ENCODE results near the gene GTF2I. TPM values are rescaled to one million over a fixed set of nuclear protein-coding genes. Genes with fewer than 3 reads are reported as not detected.

Gene GTF2I
- total and polyA plus RNA-seq, 2 donors (not counting 3 experiments of a cell fraction or from before 2014, with no cell fraction given), result 47.6 to 242 TPM

DNA sequence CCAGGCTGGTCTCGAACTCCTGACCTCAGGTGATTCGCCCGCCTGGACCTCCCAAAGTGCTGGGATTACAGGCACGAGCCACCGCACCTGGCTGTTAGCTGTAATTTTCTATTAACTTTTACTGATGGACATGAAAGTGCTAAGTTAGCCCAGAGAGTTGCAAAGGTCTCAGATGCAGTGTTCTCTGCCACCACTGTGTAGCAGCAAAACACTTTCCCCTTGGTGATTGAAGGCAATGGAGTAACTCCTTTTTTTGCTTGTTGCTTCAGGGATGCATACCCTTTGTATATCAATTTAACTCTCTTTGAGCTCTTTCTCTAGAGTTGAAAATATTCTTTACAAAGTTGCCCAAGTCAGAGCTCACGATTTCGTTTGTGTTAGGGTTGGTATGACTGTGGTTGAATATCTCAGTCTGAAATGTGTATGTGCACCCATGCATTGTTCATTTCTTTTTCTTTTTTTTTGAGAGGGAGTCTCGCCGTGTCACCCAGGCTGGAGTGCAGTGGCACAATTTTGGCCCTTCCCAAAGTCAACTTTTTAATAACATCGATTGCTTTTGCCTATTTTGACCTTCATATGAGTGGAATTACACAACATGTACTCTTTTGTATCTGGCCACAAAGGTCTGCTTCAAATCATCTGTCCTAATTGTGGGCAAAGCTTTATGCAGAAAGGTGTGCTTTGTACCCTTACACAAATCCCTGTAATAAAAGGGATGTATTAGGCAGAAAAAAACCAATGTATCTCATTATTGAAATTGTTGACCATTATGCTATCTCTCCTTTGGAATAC lies 52.6 kb downstream of the GTF2I start:
- Histone ChIP-seq H3K4me2 (ENCODE audit: insufficient read depth, low read length) (no peak overlapping the region), H3K4me3 (replicated peaks in 1 of 3; ENCODE audit: insufficient read depth in 1 of 3, low read depth in 1 of 3, low read length in 3 of 3) (no peak overlapping the region), H3K36me3 (ENCODE audit: control insufficient read depth in 2 of 2, extremely low read depth in 1 of 2, insufficient read depth in 2 of 2, low read length in 2 of 2) (peaks cover 11 to 20% of the 10 kb centered on the region in 2 experiments), H3K9ac (replicated peaks; ENCODE audit: extremely low read depth, insufficient read depth, low read length) (no peak overlapping the region), H3K79me2 (ENCODE audit: control insufficient read depth, insufficient read depth, low read length) (peaks cover under 1% of the 10 kb centered on the region), H3K4me1 (ENCODE audit: control insufficient read depth, extremely low read depth, insufficient read depth, low read length) (no peaks in the 10 kb centered on the region), H3K9me3 (replicated peaks; ENCODE audit: control insufficient read depth, insufficient read depth, low read length) (no peaks in the 10 kb centered on the region), H3K27ac (ENCODE audit: insufficient read depth, low read depth, low read length) (no peak overlapping the region), H2AFZ (ENCODE audit: low read depth, low read length) (no peak overlapping the region), H3K9me1 (replicated peaks; ENCODE audit: control insufficient read depth, extremely low read depth, insufficient read depth, low read length) (no peaks in the 10 kb centered on the region), H3K27me3 (ENCODE audit: control insufficient read depth in 2 of 2, insufficient read depth in 2 of 2, low read length in 2 of 2) (no peaks in the 10 kb centered on the region), H4K20me1 (replicated peaks; ENCODE audit: control insufficient read depth, extremely low read depth, insufficient read depth, low read length) (no peaks in the 10 kb centered on the region)
- no TSS peak for BruUV-seq (replicated peaks)
- TF ChIP-seq, protein P1, sequence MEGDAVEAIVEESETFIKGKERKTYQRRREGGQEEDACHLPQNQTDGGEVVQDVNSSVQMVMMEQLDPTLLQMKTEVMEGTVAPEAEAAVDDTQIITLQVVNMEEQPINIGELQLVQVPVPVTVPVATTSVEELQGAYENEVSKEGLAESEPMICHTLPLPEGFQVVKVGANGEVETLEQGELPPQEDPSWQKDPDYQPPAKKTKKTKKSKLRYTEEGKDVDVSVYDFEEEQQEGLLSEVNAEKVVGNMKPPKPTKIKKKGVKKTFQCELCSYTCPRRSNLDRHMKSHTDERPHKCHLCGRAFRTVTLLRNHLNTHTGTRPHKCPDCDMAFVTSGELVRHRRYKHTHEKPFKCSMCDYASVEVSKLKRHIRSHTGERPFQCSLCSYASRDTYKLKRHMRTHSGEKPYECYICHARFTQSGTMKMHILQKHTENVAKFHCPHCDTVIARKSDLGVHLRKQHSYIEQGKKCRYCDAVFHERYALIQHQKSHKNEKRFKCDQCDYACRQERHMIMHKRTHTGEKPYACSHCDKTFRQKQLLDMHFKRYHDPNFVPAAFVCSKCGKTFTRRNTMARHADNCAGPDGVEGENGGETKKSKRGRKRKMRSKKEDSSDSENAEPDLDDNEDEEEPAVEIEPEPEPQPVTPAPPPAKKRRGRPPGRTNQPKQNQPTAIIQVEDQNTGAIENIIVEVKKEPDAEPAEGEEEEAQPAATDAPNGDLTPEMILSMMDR (IDR thresholded peaks at IDR 0.05; ENCODE audit: extremely low read depth in 1 of 2, insufficient read depth in 1 of 2, low read depth in 1 of 2, low read length in 2 of 2), result no peak
- no peak for TF ChIP-seq MAX (IDR thresholded peaks at IDR 0.05; ENCODE audit: insufficient read depth, insufficient read length)
- no peak for TF ChIP-seq GATA2 (IDR thresholded peaks at IDR 0.05; ENCODE audit: insufficient read depth, insufficient read length, low read depth, low read length)
- no peak for TF ChIP-seq POLR2AphosphoS5 (IDR thresholded peaks at IDR 0.05; ENCODE audit: insufficient read depth, low read depth, low read length)
- no peak for TF ChIP-seq MYC (IDR thresholded peaks at IDR 0.05; ENCODE audit: low read depth, low read length)
- ChIA-PET POLR2A (interaction anchor here (0.6 kb wide), 1 partner anchor 18 kb away, joined by 4 read pairs; no protein-coding TSS in a partner anchor), CTCF (interaction anchor here (0.8 to 1.8 kb wide), 3 partner anchors 9 to 14 kb away, joined by 3 to 4 read pairs (median 4); no protein-coding TSS in a partner anchor)
- DNase-seq (ENCODE audit: low read depth, low spot score) (no peak), FAIRE-seq (no peak)
- dilution Hi-C loops (cut with MboI; ENCODE audit: extremely low pct_ligation_motif_present, low sequenced_read_pairs) (no loop called here), intact Hi-C loops (cut with micrococcal nuclease) (loop anchor here (5.0 kb wide), 1 partner anchor 283 kb away; no protein-coding TSS in a partner anchor)

All from endothelial cell of umbilical vein (primary cell).